Stimulated activated CD8-positive, alpha-beta memory T cell treated with anti-CD3 and anti-CD28 coated beads, Interleukin-15, amount 100 ng/mL, for 4 hours (primary cell): ENCODE measurements around the gene TMEM150A.
"Not testable (repeated sequence)": the region's sequence is repeated elsewhere in the genome, so short reads cannot be mapped to it uniquely, and the experiment has no call there.

Experiments used
- DNase-seq, 2 donors: peaks; one replicate each; pipeline ENCODE4 v3.0.0-alpha.2; 2020; ENCODE audit warnings: low read depth in 2 of 2

Gene TMEM150A

GRCh38 chr2:85593023-85593422 lies 9.5 kb downstream of the TMEM150A start:
- no peak for DNase-seq

GRCh38 chr2:85592299-85592698 lies 10.2 kb downstream of the TMEM150A start:
- not testable (repeated sequence) for DNase-seq

GRCh38 chr2:85591563-85591962 lies 10.9 kb downstream of the TMEM150A start:
- no peak for DNase-seq

GRCh38 chr2:85590950-85591349 lies 11.5 kb downstream of the TMEM150A start:
- no peak for DNase-seq

GRCh38 chr2:85589982-85590791 lies 12.3 kb downstream of the TMEM150A start:
- no peak for DNase-seq

- no peak for DNase-seq
Measured at GRCh38 chr2:85589181-85589580, 13.3 kb downstream of the TMEM150A start.

GRCh38 chr2:85588645-85589044 lies 13.9 kb downstream of the TMEM150A start:
- DNase-seq = no peak

- no peak for DNase-seq
Measured at GRCh38 chr2:85588236-85588635, 14.3 kb downstream of the TMEM150A start.

- DNase-seq = no peak
Measured at GRCh38 chr2:85585781-85586105, 16.8 kb downstream of the TMEM150A start.

- DNase-seq = no peak
Measured at GRCh38 chr2:85584857-85585780, 17.4 kb downstream of the TMEM150A start.

- peak in 1 of 2 donors; percentile 18 for DNase-seq
Measured at GRCh38 chr2:85584354-85584856, 18.1 kb downstream of the TMEM150A start, which contains the start of gene VAMP5. Gene VAMP5 (plus strand): TSS chr2:85584431. CDS start chr2:85584491, 60 bp downstream.

- DNase-seq = no peak
Measured at GRCh38 chr2:85583667-85584353, 18.7 kb downstream of the TMEM150A start.

GRCh38 chr2:85582492-85582891 lies 20.0 kb downstream of the TMEM150A start:
- DNase-seq = no peak

GRCh38 chr2:85580206-85580605 lies 22.3 kb downstream of the TMEM150A start:
- no peak for DNase-seq

- DNase-seq = no peak
Measured at GRCh38 chr2:85579266-85579935, 23.1 kb downstream of the TMEM150A start.

GRCh38 chr2:85578243-85579180 lies 24.0 kb downstream of the TMEM150A start:
- DNase-seq = no peak

- peak in 1 of 2 donors; percentile 21 for DNase-seq
Measured at GRCh38 chr2:85577386-85578242, 24.9 kb downstream of the TMEM150A start, which contains the start of gene VAMP8. Gene VAMP8 (plus strand): TSS chr2:85577586. CDS start chr2:85577647, 61 bp downstream.

GRCh38 chr2:85577063-85577385 lies 25.5 kb downstream of the TMEM150A start:
- DNase-seq = no peak

- DNase-seq = no peak
Measured at GRCh38 chr2:85575739-85576138, 26.8 kb downstream of the TMEM150A start.
